PC-9 (cell line): ENCODE results near the gene SLC38A3.

Experiments
- CTCF ChIP-seq: fragments of 200-600 bp; sonication (generic); conservative IDR thresholded peaks from 2 replicates; pipeline ENCODE4 v1.6.1; 2017; ENCODE audit warnings: mixed run types, antibody characterized with exemption, mild to moderate bottlenecking, moderate library complexity
- EZH2 ChIP-seq: fragments of 200-600 bp; sonication (generic); IDR thresholded peaks from 2 replicates; pipeline ENCODE4 v1.8.0; 2017; ENCODE audit warnings: antibody characterized with exemption, low read depth

- TF ChIP-seq CTCF (no peak), EZH2 (no peak)
Measured at GRCh38 chr3:50193746-50194127, 11.3 kb upstream of the SLC38A3 start.
